ENCODE measurements around the gene GIT1. TPM values are rescaled to one million over a fixed set of nuclear protein-coding genes. Genes with fewer than 3 reads are reported as not detected.
A peak's percentile ranks its signal among the peaks of the same experiment; 100 is the strongest.

The GIT1 gene
- total and polyA plus RNA-seq, 2 of the 13 experiments (the other 11 are each of a cell fraction or from before 2014, with no cell fraction given) = 14.2 to 30.8 TPM

DNA sequence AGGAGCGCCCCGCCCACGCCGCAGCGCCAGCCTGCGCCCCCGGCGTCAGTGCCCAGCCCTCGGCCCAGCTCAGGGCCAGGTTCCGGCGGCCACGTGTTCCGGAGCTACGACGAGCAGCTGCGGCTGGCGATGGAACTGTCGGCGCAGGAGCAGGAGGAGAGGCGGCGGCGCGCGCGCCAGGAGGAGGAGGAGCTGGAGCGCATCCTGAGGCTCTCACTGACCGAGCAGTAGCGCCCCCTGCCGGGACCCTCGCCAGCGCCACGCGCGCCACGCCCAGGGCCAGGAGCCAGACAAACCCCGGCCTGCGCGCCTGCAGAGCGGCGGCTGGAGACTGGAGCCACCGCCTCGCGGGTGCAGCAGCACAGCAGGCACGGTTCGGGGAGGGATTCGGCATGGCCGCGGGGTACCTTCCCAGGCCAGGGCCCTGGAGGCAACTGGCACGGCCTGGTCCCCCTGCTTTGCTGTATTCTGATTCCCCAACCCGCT lies 23.9 kb upstream of the GIT1 start (continued):
- TF ChIP-seq, protein P1, sequence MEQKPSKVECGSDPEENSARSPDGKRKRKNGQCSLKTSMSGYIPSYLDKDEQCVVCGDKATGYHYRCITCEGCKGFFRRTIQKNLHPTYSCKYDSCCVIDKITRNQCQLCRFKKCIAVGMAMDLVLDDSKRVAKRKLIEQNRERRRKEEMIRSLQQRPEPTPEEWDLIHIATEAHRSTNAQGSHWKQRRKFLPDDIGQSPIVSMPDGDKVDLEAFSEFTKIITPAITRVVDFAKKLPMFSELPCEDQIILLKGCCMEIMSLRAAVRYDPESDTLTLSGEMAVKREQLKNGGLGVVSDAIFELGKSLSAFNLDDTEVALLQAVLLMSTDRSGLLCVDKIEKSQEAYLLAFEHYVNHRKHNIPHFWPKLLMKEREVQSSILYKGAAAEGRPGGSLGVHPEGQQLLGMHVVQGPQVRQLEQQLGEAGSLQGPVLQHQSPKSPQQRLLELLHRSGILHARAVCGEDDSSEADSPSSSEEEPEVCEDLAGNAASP (CRISPR knock-in tag; IDR thresholded peaks at IDR 0.05; ENCODE audit: borderline replicate concordance) = peak; percentile 56; the same call in 1 of the 2 replicates
- TF ChIP-seq, protein P2, sequence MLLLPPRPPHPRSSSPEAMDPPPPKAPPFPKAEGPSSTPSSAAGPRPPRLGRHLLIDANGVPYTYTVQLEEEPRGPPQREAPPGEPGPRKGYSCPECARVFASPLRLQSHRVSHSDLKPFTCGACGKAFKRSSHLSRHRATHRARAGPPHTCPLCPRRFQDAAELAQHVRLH (CRISPR knock-in tag; IDR thresholded peaks at IDR 0.05; ENCODE audit: borderline replicate concordance, low read depth) = peak; percentile 68
- 0 out of 2 replicates have a peak, but pooled peaks have one; percentile 38 for TF ChIP-seq ZNF136 (CRISPR knock-in tag; IDR thresholded peaks at IDR 0.05; ENCODE audit: low read depth)
- no peak for TF ChIP-seq IKZF1 (IDR thresholded peaks at IDR 0.05)
- TF ChIP-seq, protein P3, sequence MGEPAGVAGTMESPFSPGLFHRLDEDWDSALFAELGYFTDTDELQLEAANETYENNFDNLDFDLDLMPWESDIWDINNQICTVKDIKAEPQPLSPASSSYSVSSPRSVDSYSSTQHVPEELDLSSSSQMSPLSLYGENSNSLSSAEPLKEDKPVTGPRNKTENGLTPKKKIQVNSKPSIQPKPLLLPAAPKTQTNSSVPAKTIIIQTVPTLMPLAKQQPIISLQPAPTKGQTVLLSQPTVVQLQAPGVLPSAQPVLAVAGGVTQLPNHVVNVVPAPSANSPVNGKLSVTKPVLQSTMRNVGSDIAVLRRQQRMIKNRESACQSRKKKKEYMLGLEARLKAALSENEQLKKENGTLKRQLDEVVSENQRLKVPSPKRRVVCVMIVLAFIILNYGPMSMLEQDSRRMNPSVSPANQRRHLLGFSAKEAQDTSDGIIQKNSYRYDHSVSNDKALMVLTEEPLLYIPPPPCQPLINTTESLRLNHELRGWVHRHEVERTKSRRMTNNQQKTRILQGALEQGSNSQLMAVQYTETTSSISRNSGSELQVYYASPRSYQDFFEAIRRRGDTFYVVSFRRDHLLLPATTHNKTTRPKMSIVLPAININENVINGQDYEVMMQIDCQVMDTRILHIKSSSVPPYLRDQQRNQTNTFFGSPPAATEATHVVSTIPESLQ (CRISPR knock-in tag; conservative IDR thresholded peaks at IDR 0.05) = no peak
- TF ChIP-seq, protein P4, sequence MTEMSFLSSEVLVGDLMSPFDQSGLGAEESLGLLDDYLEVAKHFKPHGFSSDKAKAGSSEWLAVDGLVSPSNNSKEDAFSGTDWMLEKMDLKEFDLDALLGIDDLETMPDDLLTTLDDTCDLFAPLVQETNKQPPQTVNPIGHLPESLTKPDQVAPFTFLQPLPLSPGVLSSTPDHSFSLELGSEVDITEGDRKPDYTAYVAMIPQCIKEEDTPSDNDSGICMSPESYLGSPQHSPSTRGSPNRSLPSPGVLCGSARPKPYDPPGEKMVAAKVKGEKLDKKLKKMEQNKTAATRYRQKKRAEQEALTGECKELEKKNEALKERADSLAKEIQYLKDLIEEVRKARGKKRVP (CRISPR knock-in tag; IDR thresholded peaks at IDR 0.05) = 0 out of 4 replicates have a peak, but pooled peaks of 1 of the 2 experiments have one; percentile 43
- TF ChIP-seq, protein P5, sequence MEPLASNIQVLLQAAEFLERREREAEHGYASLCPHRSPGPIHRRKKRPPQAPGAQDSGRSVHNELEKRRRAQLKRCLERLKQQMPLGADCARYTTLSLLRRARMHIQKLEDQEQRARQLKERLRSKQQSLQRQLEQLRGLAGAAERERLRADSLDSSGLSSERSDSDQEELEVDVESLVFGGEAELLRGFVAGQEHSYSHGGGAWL (CRISPR knock-in tag; IDR thresholded peaks at IDR 0.05) = peak; percentile 79
- TF ChIP-seq, protein P6, sequence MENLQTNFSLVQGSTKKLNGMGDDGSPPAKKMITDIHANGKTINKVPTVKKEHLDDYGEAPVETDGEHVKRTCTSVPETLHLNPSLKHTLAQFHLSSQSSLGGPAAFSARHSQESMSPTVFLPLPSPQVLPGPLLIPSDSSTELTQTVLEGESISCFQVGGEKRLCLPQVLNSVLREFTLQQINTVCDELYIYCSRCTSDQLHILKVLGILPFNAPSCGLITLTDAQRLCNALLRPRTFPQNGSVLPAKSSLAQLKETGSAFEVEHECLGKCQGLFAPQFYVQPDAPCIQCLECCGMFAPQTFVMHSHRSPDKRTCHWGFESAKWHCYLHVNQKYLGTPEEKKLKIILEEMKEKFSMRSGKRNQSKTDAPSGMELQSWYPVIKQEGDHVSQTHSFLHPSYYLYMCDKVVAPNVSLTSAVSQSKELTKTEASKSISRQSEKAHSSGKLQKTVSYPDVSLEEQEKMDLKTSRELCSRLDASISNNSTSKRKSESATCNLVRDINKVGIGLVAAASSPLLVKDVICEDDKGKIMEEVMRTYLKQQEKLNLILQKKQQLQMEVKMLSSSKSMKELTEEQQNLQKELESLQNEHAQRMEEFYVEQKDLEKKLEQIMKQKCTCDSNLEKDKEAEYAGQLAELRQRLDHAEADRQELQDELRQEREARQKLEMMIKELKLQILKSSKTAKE (CRISPR knock-in tag; IDR thresholded peaks at IDR 0.05; ENCODE audit: borderline replicate concordance) = peak; percentile 77
- no peak for TF ChIP-seq AGO2 (optimal IDR thresholded peaks at IDR 0.05; ENCODE audit: low read depth, low read length)
- TF ChIP-seq ZFY (CRISPR knock-in tag; IDR thresholded peaks at IDR 0.05) = peak; percentile 75; the same call in 1 of the 2 replicates
- TF ChIP-seq ATF1 (CRISPR knock-in tag; IDR thresholded peaks at IDR 0.05) = no peak
- TF ChIP-seq ZNF207 (IDR thresholded peaks at IDR 0.05; ENCODE audit: borderline replicate concordance) = no peak
- TF ChIP-seq, protein P7, sequence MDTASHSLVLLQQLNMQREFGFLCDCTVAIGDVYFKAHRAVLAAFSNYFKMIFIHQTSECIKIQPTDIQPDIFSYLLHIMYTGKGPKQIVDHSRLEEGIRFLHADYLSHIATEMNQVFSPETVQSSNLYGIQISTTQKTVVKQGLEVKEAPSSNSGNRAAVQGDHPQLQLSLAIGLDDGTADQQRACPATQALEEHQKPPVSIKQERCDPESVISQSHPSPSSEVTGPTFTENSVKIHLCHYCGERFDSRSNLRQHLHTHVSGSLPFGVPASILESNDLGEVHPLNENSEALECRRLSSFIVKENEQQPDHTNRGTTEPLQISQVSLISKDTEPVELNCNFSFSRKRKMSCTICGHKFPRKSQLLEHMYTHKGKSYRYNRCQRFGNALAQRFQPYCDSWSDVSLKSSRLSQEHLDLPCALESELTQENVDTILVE (CRISPR knock-in tag; IDR thresholded peaks at IDR 0.05) = peak; percentile 34; the same call in 1 of the 2 replicates
- 0 out of 2 replicates have a peak, but pooled peaks have one; percentile 51 for TF ChIP-seq NFATC3 (CRISPR knock-in tag; IDR thresholded peaks at IDR 0.05)
- TF ChIP-seq, protein P8, sequence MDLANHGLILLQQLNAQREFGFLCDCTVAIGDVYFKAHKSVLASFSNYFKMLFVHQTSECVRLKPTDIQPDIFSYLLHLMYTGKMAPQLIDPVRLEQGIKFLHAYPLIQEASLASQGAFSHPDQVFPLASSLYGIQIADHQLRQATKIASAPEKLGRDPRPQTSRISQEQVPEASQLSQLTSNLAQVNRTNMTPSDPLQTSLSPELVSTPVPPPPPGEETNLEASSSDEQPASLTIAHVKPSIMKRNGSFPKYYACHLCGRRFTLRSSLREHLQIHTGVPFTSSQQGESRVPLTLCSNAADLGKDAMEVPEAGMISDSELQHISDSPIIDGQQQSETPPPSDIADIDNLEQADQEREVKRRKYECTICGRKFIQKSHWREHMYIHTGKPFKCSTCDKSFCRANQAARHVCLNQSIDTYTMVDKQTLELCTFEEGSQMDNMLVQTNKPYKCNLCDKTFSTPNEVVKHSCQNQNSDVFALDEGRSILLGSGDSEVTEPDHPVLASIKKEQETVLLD (CRISPR knock-in tag; IDR thresholded peaks at IDR 0.05; ENCODE audit: low read depth) = 0 out of 2 replicates have a peak, but pooled peaks have one; percentile 25
- TF ChIP-seq PAWR (CRISPR knock-in tag; IDR thresholded peaks at IDR 0.05; ENCODE audit: borderline replicate concordance) = no peak
- TF ChIP-seq CHCHD3 (CRISPR knock-in tag; IDR thresholded peaks at IDR 0.05) = peak; percentile 97; the same call in 1 of the 2 replicates
- TF ChIP-seq ZNF282 (IDR thresholded peaks at IDR 0.05; ENCODE audit: partially characterized antibody) = no peak
- TF ChIP-seq BRCA1 (CRISPR knock-in tag; IDR thresholded peaks at IDR 0.05) = no peak
- no peak; the same call in 1 of the 2 replicates for TF ChIP-seq FOSL2 (CRISPR knock-in tag; IDR thresholded peaks at IDR 0.05)
